Measurements from ENCODE around the gene SH3PXD2B.
"Not testable (repeated sequence)": the region's sequence is repeated elsewhere in the genome, so short reads cannot be mapped to it uniquely, and the experiment has no call there.

The SH3PXD2B gene

DNA sequence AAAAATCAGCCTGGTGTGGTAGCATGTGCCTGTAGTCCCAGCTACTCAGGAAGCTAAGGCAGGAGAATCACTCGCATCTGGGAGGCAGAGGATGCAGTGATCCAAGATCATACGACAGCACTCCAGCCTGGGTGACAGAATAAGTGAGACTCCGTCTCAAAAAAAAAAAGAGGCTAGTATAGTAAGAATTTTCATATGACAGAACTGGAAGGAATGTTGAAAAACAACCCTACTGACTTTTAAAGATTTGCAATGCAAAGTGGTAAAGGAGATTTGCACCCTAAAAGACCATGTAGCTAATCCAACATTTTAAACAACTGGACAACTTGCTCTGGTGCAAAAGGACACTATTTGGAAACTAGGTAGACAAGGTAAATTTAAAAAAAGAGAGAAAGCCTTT, 58.1 kb downstream of the SH3PXD2B start:
- DNase-seq: no peak

DNA sequence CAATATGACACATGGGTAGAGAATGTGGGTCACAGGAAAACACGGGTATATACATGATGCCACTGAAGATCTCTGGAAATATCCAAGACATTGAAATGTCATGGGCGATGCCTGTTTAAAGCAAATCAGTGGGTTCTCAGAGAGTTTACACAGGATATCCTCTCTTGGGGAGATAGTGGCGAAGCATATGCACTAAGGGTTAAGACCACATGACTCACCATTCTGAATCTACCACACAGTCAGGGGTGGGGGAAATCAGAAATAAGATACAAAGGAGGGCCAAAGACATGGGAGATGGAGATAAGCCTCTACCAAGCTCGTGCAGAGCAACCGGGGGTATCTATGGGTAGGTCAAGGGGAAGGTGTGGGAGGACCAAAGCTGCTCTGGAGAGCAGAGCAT, 58.8 kb downstream of the SH3PXD2B start:
- DNase-seq: no peak

DNA sequence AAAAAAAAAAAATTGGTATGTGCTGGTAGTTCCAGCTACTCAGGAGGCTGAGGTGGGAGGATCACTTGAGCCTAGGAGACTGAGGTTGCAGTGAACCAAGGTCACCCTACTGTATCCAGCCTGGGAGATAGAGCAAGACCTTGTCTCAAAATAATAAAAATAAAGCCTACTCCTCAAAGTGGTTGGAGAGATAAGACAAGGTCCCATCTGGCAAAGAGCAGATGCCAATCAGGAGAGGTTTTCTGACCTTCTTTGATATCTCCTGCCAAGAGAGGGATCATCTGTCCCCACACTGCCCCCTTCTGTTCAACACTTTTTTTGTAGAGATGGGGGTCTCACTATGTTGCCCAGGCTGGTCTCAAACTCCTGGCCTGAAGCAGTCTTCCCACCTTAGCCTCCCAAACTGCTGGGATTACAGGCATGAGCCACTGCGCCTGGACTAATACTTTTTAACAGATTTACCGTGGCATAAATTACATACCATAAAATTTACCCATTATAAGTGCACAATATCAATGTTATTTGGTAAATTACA, 64.7 kb downstream of the SH3PXD2B start:
- no peak for DNase-seq

DNA sequence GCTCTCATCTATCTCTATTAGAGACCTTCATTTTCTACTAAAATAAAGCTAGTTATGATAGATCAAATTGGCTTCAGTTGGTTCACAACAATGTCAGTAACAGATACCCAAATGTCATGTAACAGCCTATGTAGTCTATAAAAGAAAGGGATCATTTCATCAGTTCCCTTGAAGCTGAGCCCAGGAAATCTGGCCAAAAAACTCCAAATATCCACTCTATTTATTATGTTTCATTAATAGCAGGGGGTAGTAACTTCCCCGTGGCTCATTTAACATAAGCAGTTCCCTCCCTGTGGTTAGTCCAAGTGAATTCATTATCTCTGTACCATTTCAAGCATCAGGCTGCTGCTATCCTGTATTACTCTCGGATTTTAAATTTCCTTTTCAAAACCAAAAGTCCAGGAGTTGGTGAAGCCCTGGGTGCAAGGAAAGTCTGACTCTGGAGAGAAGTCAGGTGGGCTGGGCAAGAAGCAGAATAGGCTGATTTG, 66.0 kb downstream of the SH3PXD2B start:
- DNase-seq: no peak

DNA sequence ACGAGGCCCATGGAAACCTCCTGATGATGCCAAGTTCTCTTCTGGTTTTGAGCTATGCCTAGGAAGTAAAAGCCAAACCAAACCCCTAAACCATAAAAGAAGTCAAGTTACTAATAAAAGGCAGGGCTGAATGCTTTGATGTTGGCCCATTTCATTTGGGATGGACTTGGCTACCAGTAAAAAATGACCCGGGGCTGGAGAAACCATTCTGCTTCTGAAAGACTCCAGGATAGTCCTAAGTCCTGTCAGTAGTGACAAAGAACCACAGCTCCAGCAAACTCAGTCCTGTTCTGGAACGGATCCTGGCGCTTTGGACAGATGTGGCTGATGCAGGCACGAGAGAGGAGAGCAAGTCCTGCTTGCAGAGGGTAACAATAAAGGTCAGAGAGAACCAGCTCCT, 68.6 kb downstream of the SH3PXD2B start:
- no peak for DNase-seq

DNA sequence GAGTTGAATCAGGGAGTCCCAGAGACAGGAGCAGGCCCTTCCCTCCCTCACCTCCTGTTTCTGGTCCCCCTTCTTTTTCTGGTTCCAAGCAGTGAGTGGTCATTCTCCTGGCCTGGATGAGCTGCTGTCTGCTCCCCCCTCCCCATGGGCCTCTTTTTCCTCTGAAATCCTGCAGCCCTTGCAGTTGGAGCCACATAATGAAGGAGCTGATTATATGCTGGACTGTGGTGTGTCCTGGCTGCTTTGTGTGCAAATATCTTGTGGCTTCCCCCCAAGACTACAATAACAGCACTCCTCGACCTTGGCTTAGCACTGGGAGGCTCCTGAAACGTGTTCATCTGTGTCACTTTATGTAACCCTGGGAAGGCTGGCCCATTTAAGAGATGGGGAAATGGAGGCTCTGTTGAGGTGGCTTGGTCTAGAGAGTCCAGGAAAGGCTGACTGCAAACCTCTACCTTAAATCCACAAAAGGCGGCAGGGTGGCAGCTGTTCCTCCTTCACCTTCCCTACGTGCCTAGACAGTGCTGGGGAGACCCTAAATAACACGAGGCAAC, 69.2 kb downstream of the SH3PXD2B start:
- DNase-seq: no peak

DNA sequence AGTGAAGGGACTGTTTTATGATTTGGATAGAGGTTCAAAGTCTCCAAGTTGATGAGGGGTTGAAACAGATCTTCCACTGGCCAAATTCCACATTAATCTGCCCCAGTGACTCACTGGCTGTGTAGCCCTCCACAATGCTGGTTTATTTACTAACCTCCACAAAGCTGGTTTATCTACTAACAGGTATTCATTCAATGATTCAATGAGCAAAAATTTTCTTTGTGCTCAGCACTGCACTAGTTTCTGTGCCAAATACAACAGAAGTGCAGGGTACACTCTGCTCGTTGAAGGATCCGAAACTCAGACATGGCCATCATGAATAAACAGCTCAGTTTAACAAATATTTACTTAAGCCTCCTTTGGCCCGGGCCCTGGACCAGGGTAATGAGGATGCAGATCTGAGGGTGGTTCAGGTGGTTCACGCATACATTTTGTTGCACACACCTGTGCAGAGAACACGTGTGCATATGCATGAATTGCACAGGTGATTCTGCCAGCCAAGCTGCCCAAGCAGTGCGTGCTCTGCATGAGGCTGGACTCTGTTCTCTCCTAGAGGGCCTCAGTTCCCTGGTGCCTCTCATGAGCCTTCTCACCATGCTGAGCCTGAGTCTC, 71.0 kb downstream of the SH3PXD2B start:
- no peak for DNase-seq

DNA sequence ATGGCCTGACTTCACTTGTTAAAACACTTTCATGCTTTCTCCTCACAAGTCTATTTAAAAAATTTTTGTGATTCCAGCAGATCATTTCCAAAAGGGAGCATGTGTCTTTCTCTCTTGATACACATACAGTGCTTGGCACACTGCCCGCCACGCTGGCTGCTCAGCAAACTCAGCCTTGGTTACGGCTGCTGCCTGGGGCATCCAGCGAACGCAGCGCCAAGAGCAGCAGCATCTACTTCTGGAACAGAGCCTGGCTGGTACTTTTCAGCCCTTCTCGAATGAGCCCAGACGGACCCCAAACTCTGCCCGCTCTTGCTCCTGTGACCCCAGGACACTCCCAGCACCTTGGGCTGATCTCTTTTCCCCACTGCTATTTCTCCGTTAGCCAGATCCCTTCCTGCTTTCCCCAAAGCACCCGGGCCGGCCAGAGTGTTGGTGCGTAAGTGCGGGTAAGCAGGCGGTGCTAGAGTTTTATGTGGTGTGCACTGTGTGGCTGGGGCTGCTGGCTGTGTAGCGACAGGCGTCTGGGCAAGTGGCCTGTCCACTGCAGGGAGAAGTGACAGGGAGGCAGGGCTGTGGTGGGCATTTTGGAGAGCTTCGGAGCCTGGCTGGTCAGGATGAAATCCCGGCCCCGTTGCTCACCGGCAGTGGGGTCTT, 73.2 kb downstream of the SH3PXD2B start:
- peak; percentile 54 for DNase-seq

DNA sequence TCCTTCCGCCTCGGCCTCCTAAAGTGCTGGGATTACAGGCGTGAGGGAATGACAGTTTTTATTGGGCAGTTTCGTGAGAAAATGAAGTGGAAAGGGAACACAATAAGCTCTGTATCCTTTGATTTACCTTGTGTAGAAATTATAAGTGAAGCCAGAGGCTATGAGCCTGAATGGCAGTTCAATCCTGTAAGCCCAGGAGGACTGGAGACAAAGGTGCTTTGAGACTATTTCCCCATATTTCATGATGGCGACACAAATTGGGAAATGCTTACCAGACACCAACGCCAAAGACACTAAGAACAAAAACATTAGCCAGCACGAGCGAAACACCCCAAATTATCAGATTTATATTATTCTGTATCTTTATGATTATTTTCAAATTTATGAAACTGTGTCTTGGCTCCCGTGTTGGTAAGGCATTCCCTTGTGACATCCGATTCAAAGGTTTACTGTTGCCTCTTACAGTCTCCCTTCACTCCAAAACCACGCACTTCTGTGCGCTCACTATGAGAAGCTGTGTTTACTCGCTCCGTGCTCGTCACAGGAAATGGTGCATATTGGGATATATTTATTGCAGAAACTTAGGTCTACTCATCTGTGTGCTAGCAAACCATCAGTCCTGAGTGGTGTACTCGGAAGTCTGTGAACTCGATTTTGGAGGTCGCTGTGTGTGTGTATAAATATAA, 73.9 kb downstream of the SH3PXD2B start:
- no peak for DNase-seq

DNA sequence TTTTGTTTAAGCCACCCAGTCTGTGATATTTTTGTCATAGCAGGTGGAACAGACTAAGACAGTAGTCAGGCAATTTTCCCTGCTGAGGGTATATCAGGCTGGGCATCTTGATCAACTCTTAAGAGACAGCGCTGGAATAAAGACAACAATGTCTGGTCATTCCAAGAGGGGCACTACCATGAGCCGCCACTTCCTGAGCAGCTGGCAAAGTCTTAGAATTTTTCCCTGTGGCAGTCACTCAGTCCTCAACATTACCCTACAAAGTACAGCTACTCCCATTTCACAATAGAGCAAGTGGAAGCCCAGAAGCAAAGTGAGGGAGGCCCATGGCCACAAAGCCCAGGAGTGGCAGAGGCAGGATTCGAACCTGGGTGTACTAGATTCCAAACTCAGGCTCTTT, 74.8 kb downstream of the SH3PXD2B start:
- no peak for DNase-seq

DNA sequence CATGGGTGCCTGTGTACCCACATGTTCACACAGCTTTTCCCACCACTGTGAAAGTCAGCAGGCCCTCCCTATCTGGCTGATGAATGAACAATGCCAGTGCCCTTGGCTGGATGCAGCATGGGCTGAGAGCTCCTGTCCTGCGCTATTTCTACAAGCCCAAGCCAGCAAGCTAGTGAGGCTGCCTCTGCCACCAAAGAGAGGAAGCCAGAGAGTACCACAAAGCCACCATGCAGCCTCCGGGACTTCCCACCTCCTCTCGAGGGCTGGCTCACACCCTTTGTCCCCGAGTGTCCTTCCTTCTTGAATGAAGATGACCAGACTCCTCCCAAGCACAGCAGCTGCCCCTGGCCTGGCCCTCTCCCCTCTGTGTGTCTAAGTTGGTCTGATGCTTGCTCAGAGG, 76.5 kb downstream of the SH3PXD2B start:
- DNase-seq: no peak

DNA sequence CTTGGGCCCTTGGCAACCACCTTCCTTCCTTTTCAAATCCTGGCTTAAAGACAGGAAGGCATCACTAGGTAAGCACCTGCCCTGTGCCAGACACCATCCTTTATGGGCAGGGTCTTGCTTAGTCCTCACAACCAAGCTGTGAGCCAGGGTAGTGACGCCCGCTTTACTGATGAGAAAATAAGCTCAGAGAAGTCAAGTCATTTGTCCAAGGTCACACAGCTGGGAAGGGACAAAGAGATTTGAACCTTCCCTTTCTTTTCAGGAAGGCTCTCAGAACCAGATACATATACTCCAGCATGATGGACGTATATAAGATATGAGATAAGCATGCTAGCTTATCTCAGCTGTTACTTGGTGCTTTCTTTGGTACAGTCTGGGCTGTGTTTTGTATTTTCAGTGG, 76.9 kb downstream of the SH3PXD2B start:
- no peak for DNase-seq

DNA sequence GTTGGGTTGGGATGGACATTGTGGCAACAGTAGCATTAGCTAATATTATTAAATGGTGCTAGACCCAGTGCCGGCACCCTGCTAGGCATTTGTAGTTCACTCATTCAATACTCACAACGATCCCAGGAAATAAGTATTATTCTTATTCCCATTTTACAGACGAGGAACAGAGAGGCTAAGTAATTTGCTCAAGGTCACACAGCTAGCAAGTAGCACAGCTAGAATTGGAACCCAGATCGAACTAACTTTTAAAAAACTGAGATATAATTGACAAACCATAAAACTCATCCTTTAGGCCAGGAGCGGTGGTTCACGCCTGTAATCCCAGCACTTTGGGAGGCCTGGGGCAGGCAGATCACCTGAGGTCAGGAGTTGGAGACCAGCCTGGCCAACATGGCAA, 79.5 kb downstream of the SH3PXD2B start:
- no peak for DNase-seq

DNA sequence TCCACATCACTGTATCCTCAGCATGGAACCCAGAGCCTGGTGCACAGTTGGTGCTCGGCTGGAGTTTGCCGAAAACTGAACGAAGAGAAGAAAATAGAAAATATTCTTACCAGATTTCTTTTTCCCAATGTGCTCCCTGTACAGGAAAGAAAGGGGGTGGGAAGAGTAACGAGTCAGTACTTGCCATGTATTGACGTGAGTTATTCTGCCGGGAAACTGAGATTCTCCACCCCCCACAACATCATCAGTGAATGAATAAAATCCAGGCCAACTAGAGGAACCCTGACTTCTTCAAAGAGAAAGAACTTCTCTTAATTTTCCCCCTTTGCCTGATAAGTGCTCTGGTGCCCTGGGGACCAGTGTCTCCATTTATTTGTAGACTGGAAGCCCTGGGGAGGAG, 80.6 kb downstream of the SH3PXD2B start:
- DNase-seq: no peak

DNA sequence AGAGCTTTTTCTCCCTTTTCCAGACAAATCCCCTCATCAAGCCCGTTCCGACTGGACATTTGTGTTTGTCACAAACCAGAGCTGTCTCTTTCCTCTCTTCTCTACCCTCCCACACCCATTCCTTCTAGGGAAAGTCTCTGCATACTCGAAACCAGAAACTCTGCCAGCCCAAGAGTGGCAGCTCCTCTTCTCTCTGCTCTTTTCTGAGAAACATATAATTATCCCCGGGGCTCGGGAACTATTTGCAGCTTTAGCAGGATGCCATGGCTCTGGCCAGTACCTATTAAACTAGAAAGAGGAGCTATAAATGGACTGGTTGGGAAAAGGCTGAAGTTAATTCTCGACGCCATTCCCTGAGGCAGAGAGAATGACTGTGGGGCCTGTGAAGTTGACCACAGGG, 82.6 kb downstream of the SH3PXD2B start:
- DNase-seq: no peak

DNA sequence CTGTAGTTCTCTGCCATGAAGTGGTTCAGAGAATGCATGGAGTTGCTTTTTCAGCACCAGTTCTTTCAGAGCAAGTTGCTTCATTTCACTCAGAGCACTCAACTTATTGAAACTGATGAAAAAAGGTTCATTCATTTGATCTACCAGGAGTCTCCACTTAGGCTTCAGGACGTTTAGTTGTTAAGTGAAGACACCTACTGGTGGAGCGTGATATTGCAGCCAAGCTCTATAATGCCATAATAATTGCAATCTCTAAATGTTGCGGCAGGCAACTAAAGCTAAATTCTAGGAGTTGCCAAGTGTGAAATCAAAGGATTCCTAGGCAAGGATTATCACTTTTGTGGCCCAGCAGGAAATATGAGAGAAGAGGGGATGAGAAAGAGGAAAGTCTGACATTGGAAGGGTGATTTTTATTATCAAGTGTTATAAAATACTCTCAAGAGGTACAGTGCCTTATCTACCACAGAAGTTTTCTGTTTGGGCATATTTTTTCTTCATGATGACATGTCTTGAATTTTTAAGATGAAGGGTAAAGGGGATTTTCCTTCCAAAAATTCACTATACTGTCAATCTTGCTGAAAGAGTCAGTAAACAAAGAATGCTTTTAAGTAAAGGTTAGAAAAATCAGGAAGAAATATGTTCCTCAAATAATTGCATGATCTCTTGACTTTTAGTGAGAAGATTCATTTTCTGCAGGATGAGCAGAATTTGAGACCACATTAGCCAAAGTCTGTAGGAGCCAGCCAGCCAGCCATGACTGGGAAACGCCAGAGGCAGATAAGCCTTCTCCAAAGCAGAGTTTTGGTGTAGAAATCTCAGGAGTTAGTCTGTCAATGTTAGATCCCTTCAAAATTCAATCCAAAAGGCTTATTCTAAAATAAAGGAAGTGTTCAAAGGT, 83.4 kb downstream of the SH3PXD2B start:
- no peak for DNase-seq

DNA sequence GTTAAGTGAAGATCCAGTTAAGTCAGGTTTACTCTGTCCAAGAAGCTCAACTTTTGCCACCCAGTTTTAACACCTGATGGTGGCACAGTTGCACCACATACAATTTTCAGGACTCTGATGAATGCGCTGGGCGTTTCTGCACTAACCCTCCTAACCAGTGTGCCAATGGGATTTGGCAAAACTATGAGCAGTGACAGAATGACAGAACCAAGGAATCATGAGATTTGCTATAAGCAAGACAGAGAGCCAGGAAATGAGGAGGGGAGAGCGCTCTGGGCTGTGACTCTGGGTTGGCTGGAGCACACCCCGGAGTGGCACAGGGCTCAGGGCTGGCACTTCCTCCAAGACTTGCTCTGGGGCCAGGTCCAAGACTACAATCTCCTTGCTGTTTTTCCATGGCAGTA, 84.1 kb downstream of the SH3PXD2B start:
- peak; percentile 21 for DNase-seq

DNA sequence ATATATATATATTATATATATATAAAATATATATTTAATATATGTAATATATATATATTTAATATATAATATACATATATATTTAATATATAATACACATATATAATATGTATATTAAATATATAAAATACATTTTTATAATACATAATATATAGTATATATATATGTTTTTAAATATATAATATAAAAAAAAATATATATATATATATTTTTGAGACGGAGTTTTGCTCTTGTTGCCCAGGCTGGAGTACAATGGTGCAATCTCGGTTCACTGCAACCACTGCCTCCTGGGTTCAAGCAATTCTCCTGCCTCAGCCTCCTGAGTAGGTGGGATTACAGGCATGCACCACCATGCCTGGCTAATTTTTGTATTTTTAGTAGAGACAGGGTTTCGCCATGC, 85.6 kb downstream of the SH3PXD2B start:
- DNase-seq: not testable (repeated sequence)

DNA sequence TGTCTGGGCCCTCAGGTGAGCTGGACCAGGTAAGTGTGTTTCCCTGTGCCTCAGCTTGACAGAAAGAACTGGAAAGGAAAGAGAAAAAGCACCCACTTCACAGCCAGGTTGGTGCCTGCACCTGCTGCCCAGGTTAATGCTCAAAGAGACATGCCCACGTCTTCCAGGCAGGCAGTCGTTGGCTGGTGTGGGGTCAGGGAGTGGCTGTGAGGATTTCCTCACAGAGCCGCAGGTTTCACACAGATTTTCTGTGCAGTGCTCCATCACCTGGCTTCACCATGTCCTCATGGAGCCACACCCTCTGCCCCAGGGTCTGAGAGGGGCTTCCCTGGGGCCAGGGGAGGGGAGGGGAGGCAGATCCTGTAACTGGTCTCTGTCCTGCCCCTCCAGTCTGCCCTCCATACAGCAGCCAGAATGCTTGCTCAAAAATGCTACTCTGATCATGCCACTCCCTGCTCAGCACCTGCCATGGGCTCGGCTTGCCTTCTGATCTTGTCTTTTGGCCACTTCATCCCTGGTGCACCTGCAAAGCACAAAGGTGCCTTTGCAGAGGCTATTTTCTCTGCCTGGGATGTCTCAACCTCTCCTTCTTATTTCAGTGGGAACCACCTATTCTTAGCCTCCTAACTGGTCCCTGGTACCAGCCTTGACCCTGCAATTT, 88.2 kb downstream of the SH3PXD2B start:
- DNase-seq: no peak

DNA sequence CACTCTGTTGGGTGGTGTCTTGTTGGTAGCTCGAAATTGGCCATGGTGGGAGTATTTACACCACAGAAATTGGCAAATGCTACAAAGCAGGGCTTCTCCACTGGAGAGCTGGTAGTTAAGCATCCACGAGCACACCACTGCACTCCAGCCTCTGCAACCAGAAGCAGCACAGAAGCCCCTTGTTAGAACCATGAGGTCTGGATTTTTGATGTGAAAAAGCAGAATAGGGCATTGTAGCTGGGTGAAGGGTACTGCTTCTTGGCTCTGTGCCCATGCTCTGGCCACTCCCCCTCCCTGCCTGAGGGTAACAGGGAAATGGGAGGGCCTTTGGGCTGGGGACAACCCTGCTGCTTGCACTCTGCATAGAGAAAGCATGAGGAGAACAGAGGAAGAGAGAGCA, 89.6 kb downstream of the SH3PXD2B start:
- no peak for DNase-seq

DNA sequence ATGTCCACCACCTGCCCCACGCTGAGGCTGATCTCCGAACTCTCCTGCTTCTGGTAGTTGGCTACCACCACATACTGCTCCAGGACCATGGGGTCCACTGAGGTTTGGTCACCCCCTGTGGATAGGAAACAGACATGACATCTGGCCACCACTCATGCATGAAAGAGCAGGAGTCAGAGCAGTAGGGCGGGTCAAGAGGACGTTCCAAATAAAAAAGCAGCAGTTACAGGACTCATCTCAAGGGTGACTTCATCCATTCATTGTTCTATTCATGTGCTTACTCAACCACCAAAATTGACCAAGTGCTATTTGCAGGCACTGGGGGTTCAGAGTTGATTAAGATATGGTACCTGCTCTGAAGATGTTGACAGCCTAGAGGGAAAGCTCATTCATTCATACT, 91.6 kb downstream of the SH3PXD2B start:
- DNase-seq: no peak

DNA sequence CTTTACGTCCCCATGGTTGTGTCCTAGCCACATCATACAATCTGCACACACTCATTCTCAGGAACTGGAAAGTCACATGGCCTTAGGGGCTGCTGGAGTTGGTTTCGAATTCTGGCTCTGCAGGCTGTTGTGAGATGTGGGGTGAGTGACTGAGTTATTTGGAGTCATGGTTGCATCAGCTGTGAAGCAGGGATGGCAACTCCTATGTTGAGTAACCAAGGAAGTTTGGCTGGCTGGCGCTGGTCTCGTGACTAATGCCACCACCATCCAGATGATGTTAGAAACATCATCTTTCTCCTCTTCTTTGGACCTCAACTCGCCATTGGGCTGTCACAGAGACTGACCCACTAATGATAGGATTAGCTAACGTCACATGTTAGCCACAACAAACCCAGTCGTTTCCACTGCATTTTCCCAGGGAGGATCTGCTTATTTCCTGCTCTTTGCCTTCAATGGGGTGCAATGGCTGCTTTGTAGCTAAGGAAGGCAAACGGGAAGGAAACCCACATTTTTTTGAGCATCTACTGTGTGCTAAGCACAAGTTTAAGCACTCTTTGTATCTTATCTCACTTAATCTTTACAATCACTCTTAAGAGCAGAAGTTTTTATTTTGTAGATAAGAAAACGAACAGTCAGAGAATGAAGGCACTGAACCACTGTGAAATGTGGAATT, 92.6 kb downstream of the SH3PXD2B start:
- DNase-seq: no peak
